Endothelial cell (in vitro differentiated cells): ENCODE data around the gene RASA1. TPM values are rescaled to one million over a fixed set of nuclear protein-coding genes. Genes with fewer than 3 reads are reported as not detected.

Experiments used
- DNase-seq: peaks from one replicate; pipeline ENCODE4 v3.0.0; 2021; ENCODE audit warnings: low spot score
- H3K27ac Mint-ChIP-seq: one replicate; pipeline ENCODE4 v1.8.0; 2021; ENCODE audit warnings: mixed read lengths, inconsistent platforms; ENCODE audit not compliant: unreplicated experiment
- H3K27me3 Mint-ChIP-seq: one replicate; pipeline ENCODE4 v1.8.0; 2021; ENCODE audit warnings: mild to moderate bottlenecking, moderate library complexity, mixed read lengths, inconsistent platforms; ENCODE audit not compliant: unreplicated experiment
- H3K36me3 Mint-ChIP-seq: one replicate; pipeline ENCODE4 v1.8.0; 2021; ENCODE audit warnings: mild to moderate bottlenecking, low read depth, mixed read lengths, inconsistent platforms; ENCODE audit not compliant: unreplicated experiment
- H3K4me1 Mint-ChIP-seq: one replicate; pipeline ENCODE4 v1.8.0; 2021; ENCODE audit warnings: mild to moderate bottlenecking, mixed read lengths, inconsistent platforms; ENCODE audit not compliant: unreplicated experiment
- H3K4me3 Mint-ChIP-seq: one replicate; pipeline ENCODE4 v1.8.0; 2021; ENCODE audit warnings: mild to moderate bottlenecking, mixed read lengths, inconsistent platforms; ENCODE audit not compliant: unreplicated experiment
- H3K9me3 Mint-ChIP-seq: one replicate; pipeline ENCODE4 v1.8.0; 2021; ENCODE audit warnings: mixed read lengths, inconsistent platforms; ENCODE audit not compliant: unreplicated experiment
- total RNA-seq: library from RNA; stranded (reverse); fragmentation: NEBNext Ultra II Directional; extraction: Animal tissue kit (Norgen Biotek cat#: 25700); gene quantifications from one replicate; pipeline ENCODE4 v1.2.1, GENCODE V29; 2021; ENCODE audit not compliant: unreplicated experiment
- TF ChIP-seq, protein P1 (sequence below): fragments of 200-600 bp; sonication (generic); IDR thresholded peaks from one replicate; pipeline ENCODE4 v1.5.0; 2021; ENCODE audit warnings: antibody characterized with exemption; ENCODE audit not compliant: unreplicated experiment

The RASA1 gene
- total RNA-seq, 1 donor from 2014 or later, result 48.7 TPM

GRCh38 chr5:87347841-87348240 lies 80.2 kb downstream of the RASA1 start:
- H3K4me3 Mint-ChIP-seq, result no peak overlapping the region
- no peak overlapping the region for H3K27ac Mint-ChIP-seq

GRCh38 chr5:87354496-87354895 lies 86.8 kb downstream of the RASA1 start:
- no peaks in the 10 kb centered on the region for H3K9me3 Mint-ChIP-seq
- H3K4me1 Mint-ChIP-seq, result no peaks in the 10 kb centered on the region
- H3K27me3 Mint-ChIP-seq, result peaks cover 1% of the 10 kb centered on the region
- no peak overlapping the region for H3K27ac Mint-ChIP-seq
- TF ChIP-seq, protein P1, sequence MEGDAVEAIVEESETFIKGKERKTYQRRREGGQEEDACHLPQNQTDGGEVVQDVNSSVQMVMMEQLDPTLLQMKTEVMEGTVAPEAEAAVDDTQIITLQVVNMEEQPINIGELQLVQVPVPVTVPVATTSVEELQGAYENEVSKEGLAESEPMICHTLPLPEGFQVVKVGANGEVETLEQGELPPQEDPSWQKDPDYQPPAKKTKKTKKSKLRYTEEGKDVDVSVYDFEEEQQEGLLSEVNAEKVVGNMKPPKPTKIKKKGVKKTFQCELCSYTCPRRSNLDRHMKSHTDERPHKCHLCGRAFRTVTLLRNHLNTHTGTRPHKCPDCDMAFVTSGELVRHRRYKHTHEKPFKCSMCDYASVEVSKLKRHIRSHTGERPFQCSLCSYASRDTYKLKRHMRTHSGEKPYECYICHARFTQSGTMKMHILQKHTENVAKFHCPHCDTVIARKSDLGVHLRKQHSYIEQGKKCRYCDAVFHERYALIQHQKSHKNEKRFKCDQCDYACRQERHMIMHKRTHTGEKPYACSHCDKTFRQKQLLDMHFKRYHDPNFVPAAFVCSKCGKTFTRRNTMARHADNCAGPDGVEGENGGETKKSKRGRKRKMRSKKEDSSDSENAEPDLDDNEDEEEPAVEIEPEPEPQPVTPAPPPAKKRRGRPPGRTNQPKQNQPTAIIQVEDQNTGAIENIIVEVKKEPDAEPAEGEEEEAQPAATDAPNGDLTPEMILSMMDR, result no peak
- H3K4me3 Mint-ChIP-seq, result no peak overlapping the region
- H3K36me3 Mint-ChIP-seq, result peaks cover 36% of the 10 kb centered on the region
- DNase-seq, result no peak

More at GRCh38 chr5:87347841-87348240, 80.2 kb downstream of the RASA1 start:
- no peak for DNase-seq
- H3K36me3 Mint-ChIP-seq, result peaks cover 14% of the 10 kb centered on the region
- H3K9me3 Mint-ChIP-seq, result no peaks in the 10 kb centered on the region
- no peaks in the 10 kb centered on the region for H3K4me1 Mint-ChIP-seq
- H3K27me3 Mint-ChIP-seq, result no peaks in the 10 kb centered on the region
- TF ChIP-seq, protein P1, result no peak

- H3K9me3 Mint-ChIP-seq, result no peaks in the 10 kb centered on the region
- H3K4me3 Mint-ChIP-seq, result no peak overlapping the region
- H3K27ac Mint-ChIP-seq, result no peak overlapping the region
- peaks cover 1% of the 10 kb centered on the region for H3K27me3 Mint-ChIP-seq
- no peak for DNase-seq
- H3K4me1 Mint-ChIP-seq, result no peaks in the 10 kb centered on the region
- TF ChIP-seq, protein P1, result no peak
- peaks cover 27% of the 10 kb centered on the region for H3K36me3 Mint-ChIP-seq
Observed at GRCh38 chr5:87359106-87359505, 91.4 kb downstream of the RASA1 start.

- H3K27me3 Mint-ChIP-seq, result peaks cover 1% of the 10 kb centered on the region
- no peaks in the 10 kb centered on the region for H3K9me3 Mint-ChIP-seq
- no peak overlapping the region for H3K4me3 Mint-ChIP-seq
- TF ChIP-seq, protein P1, result no peak
- peaks cover 20% of the 10 kb centered on the region for H3K36me3 Mint-ChIP-seq
- H3K27ac Mint-ChIP-seq, result no peak overlapping the region
- no peak for DNase-seq
- no peaks in the 10 kb centered on the region for H3K4me1 Mint-ChIP-seq
Observed at GRCh38 chr5:87360132-87360531, 92.4 kb downstream of the RASA1 start.

GRCh38 chr5:87361031-87361445 lies 93.4 kb downstream of the RASA1 start:
- Mint-ChIP-seq H3K9me3 (no peaks in the 10 kb centered on the region), H3K4me1 (no peaks in the 10 kb centered on the region), H3K27me3 (peaks cover 1% of the 10 kb centered on the region), H3K36me3 (peaks cover 13% of the 10 kb centered on the region), H3K4me3 (no peak overlapping the region), H3K27ac (peak overlapping the region; percentile 5)
- TF ChIP-seq, protein P1, result no peak
- no peak for DNase-seq
